MM.1S (cell line): ENCODE results near the gene SLC7A1.

Experiments
- DNase-seq: peaks from one replicate; pipeline ENCODE4 v3.0.0-alpha.2; 2015
- H2AFZ ChIP-seq: fragments of 300-600 bp; sonication (generic); 2 replicates; pipeline ENCODE4 v1.6.0; 2016; ENCODE audit warnings: antibody characterized with exemption, low read length
- H3F3A ChIP-seq: fragments of 300-600 bp; sonication (generic); 2 replicates; pipeline ENCODE4 v1.6.1; 2016; ENCODE audit warnings: mild to moderate bottlenecking, antibody characterized with exemption, low read length, moderate library complexity, mixed read lengths; ENCODE audit not compliant: insufficient read depth
- H3K27ac ChIP-seq: fragments of 300-600 bp; sonication (generic); 2 replicates; pipeline ENCODE4 v1.5.1; 2016; ENCODE audit warnings: mild to moderate bottlenecking, low read length
- H3K27me3 ChIP-seq: fragments of 300-600 bp; sonication (generic); replicated peaks from 2 replicates; pipeline ENCODE4 v1.6.0; 2016; ENCODE audit warnings: low read length; ENCODE audit not compliant: insufficient read depth
- H3K36me3 ChIP-seq: fragments of 300-600 bp; sonication (generic); replicated peaks from 2 replicates; pipeline ENCODE4 v1.6.1; 2016; ENCODE audit warnings: mild to moderate bottlenecking, low read length, mixed read lengths; ENCODE audit not compliant: insufficient read depth
- H3K4me1 ChIP-seq: fragments of 300-600 bp; sonication (generic); 2 replicates; pipeline ENCODE4 v1.6.1; 2016; ENCODE audit warnings: low read length, mixed read lengths
- H3K4me2 ChIP-seq: fragments of 300-600 bp; sonication (generic); 2 replicates; pipeline ENCODE4 v1.6.0; 2016; ENCODE audit warnings: low read depth, low read length
- H3K4me3 ChIP-seq: fragments of 300-600 bp; sonication (generic); 2 replicates; pipeline ENCODE4 v1.5.1; 2016; ENCODE audit warnings: low read length, mixed read lengths
- H3K79me2 ChIP-seq: fragments of 300-600 bp; sonication (generic); 2 replicates; pipeline ENCODE4 v1.6.1; 2016; ENCODE audit warnings: mixed run types, low read length, mixed read lengths
- H3K9ac ChIP-seq: fragments of 300-600 bp; sonication (generic); 2 replicates; pipeline ENCODE4 v1.6.1; 2016; ENCODE audit warnings: low read length, mixed read lengths
- H3K9me2 ChIP-seq: fragments of 300-600 bp; sonication (generic); replicated peaks from 2 replicates; pipeline ENCODE4 v1.6.1; 2016; ENCODE audit warnings: mild to moderate bottlenecking, low read length, mixed read lengths; ENCODE audit not compliant: insufficient read depth
- H3K9me3 ChIP-seq: fragments of 300-600 bp; sonication (generic); replicated peaks from 2 replicates; pipeline ENCODE4 v1.6.1; 2016; ENCODE audit warnings: mild to moderate bottlenecking, low read length, mixed read lengths; ENCODE audit not compliant: insufficient read depth
- H4K20me1 ChIP-seq: fragments of 300-600 bp; sonication (generic); 2 replicates; pipeline ENCODE4 v1.6.1; 2016; ENCODE audit warnings: mild to moderate bottlenecking, low read length, moderate library complexity, mixed read lengths; ENCODE audit not compliant: insufficient read depth
- CTCF ChIP-seq: fragments of 300-600 bp; sonication (generic); IDR thresholded peaks from 2 replicates; pipeline ENCODE4 v1.5.1; 2016; ENCODE audit warnings: antibody characterized with exemption, low read length, mixed read lengths
- EZH2 ChIP-seq: fragments of 300-600 bp; sonication (generic); optimal IDR thresholded peaks from 2 replicates; pipeline ENCODE3; 2017; ENCODE audit warnings: low read depth, mild to moderate bottlenecking, antibody characterized with exemption, low read length, mixed read lengths
- EZH2phosphoT487 ChIP-seq: fragments of 300-600 bp; sonication (generic); IDR thresholded peaks from 2 replicates; pipeline ENCODE4 v1.6.1; 2018; ENCODE audit warnings: antibody characterized with exemption, low read length

Gene SLC7A1

GRCh38 chr13:29489650-29490560, 105.6 kb downstream of the SLC7A1 start:
- Histone ChIP-seq H3K9ac (no peak overlapping the region), H3K4me1 (no peaks in the 10 kb centered on the region), H3K36me3 (no peaks in the 10 kb centered on the region), H3K27me3 (no peaks in the 10 kb centered on the region), H4K20me1 (no peaks in the 10 kb centered on the region), H3K4me3 (no peak overlapping the region), H3K27ac (no peak overlapping the region), H2AFZ (no peak overlapping the region), H3K9me3 (no peaks in the 10 kb centered on the region), H3K79me2 (no peaks in the 10 kb centered on the region), H3K9me2 (no peaks in the 10 kb centered on the region), H3K4me2 (no peak overlapping the region), H3F3A (no peaks in the 10 kb centered on the region)
- TF ChIP-seq CTCF (no peak), EZH2phosphoT487 (no peak), EZH2 (no peak)
- DNase-seq: no peak

- Histone ChIP-seq H4K20me1 (no peaks in the 10 kb centered on the region), H3K4me1 (no peaks in the 10 kb centered on the region), H3K4me2 (no peak overlapping the region), H3K9ac (no peak overlapping the region), H3K79me2 (no peaks in the 10 kb centered on the region), H3K36me3 (no peaks in the 10 kb centered on the region), H3K4me3 (no peak overlapping the region), H3K9me3 (no peaks in the 10 kb centered on the region), H2AFZ (no peak overlapping the region), H3K9me2 (no peaks in the 10 kb centered on the region), H3F3A (no peaks in the 10 kb centered on the region), H3K27ac (no peak overlapping the region), H3K27me3 (no peaks in the 10 kb centered on the region)
- DNase-seq: no peak
- TF ChIP-seq CTCF (no peak), EZH2phosphoT487 (no peak)
Observed at GRCh38 chr13:29487466-29488454, 107.7 kb downstream of the SLC7A1 start.

GRCh38 chr13:29486551-29486950, 108.9 kb downstream of the SLC7A1 start:
- Histone ChIP-seq H3K27me3 (no peaks in the 10 kb centered on the region), H3K4me1 (no peaks in the 10 kb centered on the region), H3K9me3 (no peaks in the 10 kb centered on the region), H4K20me1 (no peaks in the 10 kb centered on the region), H3K27ac (no peak overlapping the region), H3K4me3 (no peak overlapping the region), H3K79me2 (no peaks in the 10 kb centered on the region), H3K9ac (no peak overlapping the region), H3K9me2 (no peaks in the 10 kb centered on the region), H2AFZ (no peak overlapping the region), H3F3A (no peaks in the 10 kb centered on the region), H3K36me3 (no peaks in the 10 kb centered on the region), H3K4me2 (no peak overlapping the region)
- no peak for DNase-seq
- no peak for TF ChIP-seq EZH2phosphoT487
- TF ChIP-seq CTCF: no peak
- TF ChIP-seq EZH2: no peak
